NOMO-1 (cell line): ENCODE results near the gene RAB11FIP5.

ENCODE experiments used
- DNase-seq, 2 experiments: peaks; one replicate each; lab custom pipeline; 2025; ENCODE audit not compliant: unreplicated experiment in 2 of 2; lab: John Stamatoyannopoulos, UW

RAB11FIP5 gene

DNA sequence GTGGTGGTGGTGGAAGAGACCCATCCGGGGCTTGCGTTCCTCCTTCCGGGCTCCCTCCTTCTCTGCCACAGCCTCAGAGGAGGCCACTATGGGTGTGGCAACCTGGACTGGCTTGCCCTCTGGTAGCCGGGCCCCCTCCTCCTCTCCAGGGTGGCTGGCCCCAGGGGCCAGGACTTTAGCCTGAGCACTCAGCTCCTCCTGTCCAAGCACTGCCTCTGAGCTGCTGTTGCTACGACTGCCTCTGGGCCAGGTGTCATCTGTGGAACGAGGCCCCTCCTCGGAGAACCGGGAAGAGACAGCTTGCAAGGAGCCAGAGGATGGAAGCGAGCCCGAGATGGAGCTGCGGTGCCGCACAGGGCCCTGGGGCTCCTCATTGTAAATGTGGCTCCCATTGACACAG, 24.5 kb downstream of the RAB11FIP5 start:
- no peak for DNase-seq

DNA sequence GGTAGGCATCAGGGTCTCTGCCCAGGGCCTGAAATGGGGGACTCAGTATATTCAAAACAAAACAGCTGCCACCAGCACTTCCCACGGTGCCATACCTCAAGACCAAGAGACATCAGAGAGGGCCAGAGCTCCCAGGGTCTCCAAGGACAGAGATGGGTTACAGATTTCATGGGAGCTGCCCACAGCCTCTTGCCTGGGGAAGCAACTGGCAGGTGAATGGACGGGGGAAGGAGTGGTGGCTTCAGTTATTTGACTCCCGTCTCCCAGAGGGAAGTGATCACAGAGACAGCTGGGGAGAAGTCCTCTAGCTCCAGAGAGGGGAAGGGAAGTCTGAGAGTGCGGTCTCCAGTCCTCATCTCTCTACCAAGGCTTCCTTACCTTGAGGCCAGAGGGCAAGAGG, 25.4 kb downstream of the RAB11FIP5 start:
- DNase-seq = no peak

DNA sequence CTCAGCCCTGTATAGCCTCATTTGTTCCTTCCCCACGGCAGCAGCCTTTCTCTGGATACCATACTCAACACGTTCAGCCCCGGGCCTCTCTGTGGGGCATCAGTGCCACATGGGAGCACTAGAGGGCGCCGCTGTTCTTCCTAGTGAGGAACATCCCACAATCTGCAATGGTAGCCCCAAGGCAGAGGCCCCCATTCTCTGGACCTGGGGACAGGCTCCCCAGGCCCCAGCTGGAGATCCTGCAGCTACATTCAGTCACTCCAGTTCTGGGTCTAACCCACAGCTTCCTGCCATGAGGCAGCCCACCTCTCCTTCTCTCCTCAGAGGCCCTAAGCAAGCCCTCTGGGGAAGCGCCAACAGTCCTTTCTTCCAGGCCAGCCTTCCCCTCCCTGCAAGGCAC, 27.1 kb downstream of the RAB11FIP5 start:
- peak; percentile 36 to 43 for DNase-seq

DNA sequence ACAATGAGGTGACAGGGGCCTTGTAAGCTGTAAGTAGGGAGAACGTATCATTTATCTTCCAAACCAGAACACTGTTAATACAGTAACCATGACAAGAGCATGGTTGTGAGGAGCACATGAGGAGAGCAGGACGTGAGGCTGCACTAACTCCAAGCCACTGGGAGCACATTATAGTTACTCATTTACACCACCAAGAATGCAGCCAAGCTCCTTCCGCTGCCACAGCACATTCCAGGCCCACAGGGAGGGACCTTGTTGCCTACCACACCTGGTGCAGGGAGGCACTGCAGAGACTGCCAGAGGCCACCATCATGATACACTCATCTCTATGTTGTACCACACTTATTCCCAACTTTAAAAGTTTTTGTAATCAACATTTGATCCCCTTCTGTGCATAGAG, 27.8 kb downstream of the RAB11FIP5 start:
- DNase-seq = no peak

GRCh38 chr2:73083886-73084800, 28.6 kb downstream of the RAB11FIP5 start:
- no peak for DNase-seq

GRCh38 chr2:73082523-73083410, 30.0 kb downstream of the RAB11FIP5 start:
- DNase-seq = no peak

GRCh38 chr2:73081181-73081671, 31.5 kb downstream of the RAB11FIP5 start:
- DNase-seq = no peak

- no peak for DNase-seq
These were observed 32.2 kb downstream of the RAB11FIP5 start for GRCh38 chr2:73080321-73081131.

GRCh38 chr2:73079636-73080035, 33.1 kb downstream of the RAB11FIP5 start:
- no peak for DNase-seq

DNA sequence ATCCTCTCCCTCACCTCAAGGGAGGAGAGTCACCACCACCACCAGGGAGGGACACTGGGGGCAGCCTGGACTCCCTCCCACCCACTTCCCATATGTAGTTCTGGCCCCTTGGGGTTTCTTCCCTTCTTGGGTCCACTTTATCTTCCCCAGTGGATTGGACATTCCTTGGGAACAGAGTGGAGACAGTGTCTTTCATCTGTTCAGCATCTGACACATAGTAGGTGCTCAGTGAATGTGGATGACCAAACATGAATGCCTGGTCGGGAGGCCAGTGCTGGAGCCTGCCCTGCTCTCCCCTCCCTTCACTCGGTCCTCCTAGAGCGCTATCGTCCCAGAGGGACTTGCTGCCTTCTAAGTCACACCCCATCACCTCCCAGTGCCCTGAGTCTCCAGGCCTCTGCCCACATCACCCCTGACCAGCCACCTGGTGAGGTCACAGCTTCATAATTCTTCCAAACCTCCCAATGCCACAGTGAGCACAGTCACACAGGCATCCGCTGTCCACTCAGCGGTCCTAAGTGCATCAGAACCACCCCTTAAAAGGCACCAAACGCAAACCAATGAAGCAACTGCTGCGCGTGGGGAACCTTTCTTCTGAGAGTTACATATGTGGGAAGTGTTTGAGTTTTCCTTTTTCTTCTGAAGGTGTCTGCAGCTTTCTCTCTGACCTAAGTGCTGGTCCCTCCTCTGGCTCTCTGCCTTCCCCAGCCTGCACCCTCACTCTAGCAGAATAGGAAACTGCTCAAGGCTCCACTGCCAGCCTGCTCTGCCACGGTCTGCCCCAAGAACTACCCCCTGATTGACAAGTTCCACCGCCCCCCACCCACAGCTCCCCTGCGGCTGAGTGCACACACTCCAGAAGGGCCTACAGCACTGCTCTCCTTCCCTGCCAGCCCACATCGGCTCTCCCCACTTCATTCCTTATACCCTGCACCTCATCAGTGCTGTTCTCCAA, 34.0 kb downstream of the RAB11FIP5 start:
- no peak for DNase-seq

- no peak for DNase-seq
These were observed 35.3 kb downstream of the RAB11FIP5 start for GRCh38 chr2:73077424-73077795.

GRCh38 chr2:73076701-73077423, 35.9 kb downstream of the RAB11FIP5 start:
- no peak for DNase-seq

- no peak for DNase-seq
These were observed 37.0 kb downstream of the RAB11FIP5 start for GRCh38 chr2:73075477-73076373.

GRCh38 chr2:73074110-73075069, 38.4 kb downstream of the RAB11FIP5 start:
- DNase-seq = no peak

GRCh38 chr2:73072416-73072815, 40.3 kb downstream of the RAB11FIP5 start:
- no peak for DNase-seq

- DNase-seq = peak; percentile 35 to 48
These were observed 40.7 kb downstream of the RAB11FIP5 start for GRCh38 chr2:73072129-73072395.
